ENCODE measurements around the gene RIMS4.
"Not testable (repeated sequence)": the region's sequence is repeated elsewhere in the genome, so short reads cannot be mapped to it uniquely, and the experiment has no call there.

The RIMS4 gene

DNA sequence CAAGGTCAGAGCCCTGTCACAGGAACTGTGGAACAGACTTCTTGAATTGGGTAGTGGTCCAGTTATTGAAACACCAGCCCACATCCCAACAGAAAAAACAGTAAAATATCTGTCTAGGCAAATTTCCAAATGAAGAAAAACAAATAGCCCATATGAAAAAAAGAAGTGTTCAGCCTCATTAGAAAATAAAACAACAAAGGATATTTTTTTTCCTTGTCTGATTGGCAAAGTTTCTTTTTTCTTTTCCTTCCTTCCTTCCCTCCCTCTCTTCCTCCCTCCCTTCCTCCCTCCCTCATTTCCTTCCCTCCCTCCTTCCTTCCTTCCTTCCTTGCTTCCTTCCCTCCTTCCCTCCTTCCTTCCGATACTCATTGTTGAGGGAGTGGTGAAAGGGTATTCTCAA, 20.6 kb upstream of the RIMS4 start:
- Histone ChIP-seq H3K4me3 (ENCODE audit: low read depth, low read length) (no peak overlapping the region), H3K79me2 (ENCODE audit: control insufficient read depth, insufficient read depth, low read length, unreplicated experiment) (no peaks in the 10 kb centered on the region), H3K27ac (ENCODE audit: low read depth, low read length) (no peak overlapping the region), H2AFZ (ENCODE audit: low read length, unreplicated experiment) (no peak overlapping the region), H3K4me1 (ENCODE audit: control insufficient read depth, insufficient read depth, low read length, unreplicated experiment) (no peaks in the 10 kb centered on the region), H3K36me3 (ENCODE audit: insufficient read depth, low read length) (no peaks in the 10 kb centered on the region), H3K27me3 (ENCODE audit: insufficient read depth, low read length) (peaks cover 59% of the 10 kb centered on the region)

DNA sequence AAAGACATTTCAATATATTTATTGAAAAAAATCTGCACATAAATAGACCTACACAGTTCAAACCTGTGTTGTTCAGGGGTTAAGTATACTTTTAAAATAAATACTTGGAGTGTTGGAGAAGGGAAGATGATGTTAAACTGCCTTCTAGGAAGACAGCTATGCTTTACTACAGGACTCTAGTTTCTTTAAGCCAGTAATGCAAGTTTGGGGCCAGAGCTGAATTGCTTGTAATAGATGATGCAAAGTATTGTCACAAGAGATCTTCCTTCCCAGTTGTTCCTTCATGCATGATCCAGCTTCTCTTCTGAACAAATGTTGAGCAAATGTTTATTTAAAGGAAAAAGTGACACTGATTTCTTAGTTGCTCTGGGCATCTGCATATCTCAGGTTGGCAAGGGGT, 20.2 kb upstream of the RIMS4 start:
- H3K36me3 ChIP-seq (ENCODE audit: insufficient read depth, low read length): no peaks in the 10 kb centered on the region

DNA sequence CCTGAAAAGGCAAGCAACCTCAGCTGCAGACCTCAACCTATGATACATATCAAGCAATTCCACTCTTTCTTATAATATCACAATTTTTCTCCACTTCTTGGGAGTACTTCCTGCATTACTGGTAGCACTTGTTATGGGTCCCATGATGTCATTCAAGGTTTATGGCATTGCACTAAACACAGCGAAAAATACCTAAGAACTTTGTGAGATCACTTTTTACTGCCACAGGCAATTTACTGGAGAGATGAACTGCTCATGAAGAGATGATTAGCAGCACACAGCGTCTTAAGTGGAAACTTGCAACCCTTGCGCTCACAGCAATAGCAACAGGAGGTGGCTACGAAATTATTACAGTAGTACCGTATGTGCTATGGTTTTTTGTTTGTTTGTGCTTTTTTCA, 19.3 kb upstream of the RIMS4 start:
- Histone ChIP-seq H3K27me3 (ENCODE audit: insufficient read depth, low read length) (peaks cover 48% of the 10 kb centered on the region), H3K27ac (ENCODE audit: low read depth, low read length) (no peak overlapping the region), H3K79me2 (ENCODE audit: control insufficient read depth, insufficient read depth, low read length, unreplicated experiment) (no peaks in the 10 kb centered on the region), H3K4me3 (ENCODE audit: low read depth, low read length) (no peak overlapping the region), H2AFZ (ENCODE audit: low read length, unreplicated experiment) (no peak overlapping the region), H3K4me1 (ENCODE audit: control insufficient read depth, insufficient read depth, low read length, unreplicated experiment) (no peaks in the 10 kb centered on the region), H3K36me3 (ENCODE audit: insufficient read depth, low read length) (no peaks in the 10 kb centered on the region)

More for the DNA sequence above, 20.2 kb upstream of the RIMS4 start:
- Histone ChIP-seq H3K4me3 (ENCODE audit: low read depth, low read length) (no peak overlapping the region), H3K79me2 (ENCODE audit: control insufficient read depth, insufficient read depth, low read length, unreplicated experiment) (no peaks in the 10 kb centered on the region), H3K4me1 (ENCODE audit: control insufficient read depth, insufficient read depth, low read length, unreplicated experiment) (no peaks in the 10 kb centered on the region), H2AFZ (ENCODE audit: low read length, unreplicated experiment) (no peak overlapping the region), H3K27ac (ENCODE audit: low read depth, low read length) (no peak overlapping the region), H3K27me3 (ENCODE audit: insufficient read depth, low read length) (peaks cover 55% of the 10 kb centered on the region)

DNA sequence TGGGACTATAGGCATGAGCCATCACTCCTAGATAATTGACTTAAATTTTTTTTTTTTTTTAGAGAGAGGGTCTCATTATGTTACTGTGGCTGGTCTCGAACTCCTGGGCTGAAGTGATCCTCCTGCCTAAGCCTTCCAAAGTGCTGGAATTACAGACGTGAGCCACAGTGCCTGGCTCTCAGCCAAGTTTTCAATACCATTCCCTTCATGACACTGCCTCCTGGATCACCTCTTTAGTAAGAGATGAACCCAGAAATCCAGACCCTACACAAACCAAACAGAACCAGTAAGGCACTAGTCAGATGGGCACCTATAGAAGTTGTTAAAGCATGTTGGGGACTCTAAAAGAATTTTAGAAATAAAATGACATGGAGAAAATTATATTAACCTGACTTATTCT, 18.3 kb upstream of the RIMS4 start:
- Histone ChIP-seq H3K27me3 (ENCODE audit: insufficient read depth, low read length) (peaks cover 46% of the 10 kb centered on the region), H2AFZ (ENCODE audit: low read length, unreplicated experiment) (no peak overlapping the region), H3K79me2 (ENCODE audit: control insufficient read depth, insufficient read depth, low read length, unreplicated experiment) (no peaks in the 10 kb centered on the region), H3K4me1 (ENCODE audit: control insufficient read depth, insufficient read depth, low read length, unreplicated experiment) (no peaks in the 10 kb centered on the region), H3K4me3 (ENCODE audit: low read depth, low read length) (no peak overlapping the region), H3K36me3 (ENCODE audit: insufficient read depth, low read length) (no peaks in the 10 kb centered on the region), H3K27ac (ENCODE audit: low read depth, low read length) (no peak overlapping the region)

DNA sequence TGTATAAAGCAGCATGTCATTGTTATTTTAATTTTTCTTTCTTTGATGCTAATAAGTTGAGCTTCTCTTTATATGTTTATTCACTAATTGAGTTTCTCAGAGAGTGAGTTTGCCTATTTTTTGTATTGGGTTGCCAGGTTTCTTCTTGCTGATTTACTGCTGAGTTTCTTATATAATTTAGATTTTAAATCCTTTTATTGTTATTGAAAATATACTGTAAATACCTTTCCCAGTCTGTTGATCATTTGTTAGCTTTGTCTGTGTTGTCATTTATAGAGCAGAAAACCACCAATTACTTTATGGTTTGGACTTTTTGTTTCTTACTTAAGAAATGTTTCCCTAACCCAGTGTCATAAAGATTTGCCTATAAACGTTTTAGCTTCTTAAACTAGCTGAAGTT, 17.1 kb upstream of the RIMS4 start:
- Histone ChIP-seq H3K79me2 (ENCODE audit: control insufficient read depth, insufficient read depth, low read length, unreplicated experiment) (no peaks in the 10 kb centered on the region), H3K27ac (ENCODE audit: low read depth, low read length) (no peak overlapping the region), H3K4me3 (ENCODE audit: low read depth, low read length) (no peak overlapping the region), H2AFZ (ENCODE audit: low read length, unreplicated experiment) (no peak overlapping the region), H3K27me3 (ENCODE audit: insufficient read depth, low read length) (peaks cover 43% of the 10 kb centered on the region), H3K4me1 (ENCODE audit: control insufficient read depth, insufficient read depth, low read length, unreplicated experiment) (no peaks in the 10 kb centered on the region), H3K36me3 (ENCODE audit: insufficient read depth, low read length) (no peaks in the 10 kb centered on the region)

DNA sequence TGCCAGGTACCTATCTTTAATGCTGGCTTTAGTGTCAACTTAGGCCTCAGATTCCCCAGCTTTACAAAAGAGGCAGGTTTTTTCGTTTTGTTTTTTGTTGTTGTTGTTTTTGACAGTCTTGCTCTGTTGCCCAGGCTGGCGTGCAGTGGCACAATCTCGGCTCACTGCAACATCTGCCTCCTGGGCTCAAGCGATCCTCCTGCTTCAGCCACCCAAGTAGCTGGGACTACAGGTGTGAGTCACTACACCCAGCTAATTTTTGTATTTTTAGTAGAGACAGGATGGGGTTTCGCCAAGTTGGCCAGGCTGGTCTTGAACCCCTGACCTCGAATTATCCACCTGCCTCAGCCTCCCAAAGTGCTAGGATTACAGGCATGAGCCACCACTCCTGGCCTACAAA, 11.2 kb upstream of the RIMS4 start:
- not testable (repeated sequence) for H3K79me2 ChIP-seq (ENCODE audit: control insufficient read depth, insufficient read depth, low read length, unreplicated experiment); H3K27me3 ChIP-seq (ENCODE audit: insufficient read depth, low read length); H3K4me1 ChIP-seq (ENCODE audit: control insufficient read depth, insufficient read depth, low read length, unreplicated experiment); H2AFZ ChIP-seq (ENCODE audit: low read length, unreplicated experiment); H3K4me3 ChIP-seq (ENCODE audit: low read depth, low read length); H3K27ac ChIP-seq (ENCODE audit: low read depth, low read length); H3K36me3 ChIP-seq (ENCODE audit: insufficient read depth, low read length)

DNA sequence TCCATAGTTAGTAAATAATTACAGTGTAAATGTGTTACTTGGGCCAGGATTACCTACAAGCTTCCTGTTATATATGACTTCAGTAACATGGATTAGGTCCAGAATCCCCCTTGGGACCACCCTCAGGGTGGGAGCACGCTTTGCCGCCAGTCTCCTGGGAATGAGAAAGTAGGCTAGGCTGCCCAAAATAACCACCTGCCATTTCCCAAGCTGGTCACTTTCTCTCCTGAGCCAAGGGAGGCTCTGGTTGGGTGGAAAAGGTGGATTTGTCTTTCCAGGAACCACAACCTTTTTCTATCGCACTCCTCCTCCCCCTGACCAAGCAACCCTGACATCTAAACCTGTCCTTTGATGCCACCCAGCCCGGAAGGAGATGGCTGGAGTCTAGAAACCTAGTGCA, 9.6 kb upstream of the RIMS4 start:
- Histone ChIP-seq H3K27ac (ENCODE audit: low read depth, low read length) (no peak overlapping the region), H2AFZ (ENCODE audit: low read length, unreplicated experiment) (no peak overlapping the region), H3K27me3 (ENCODE audit: insufficient read depth, low read length) (peaks cover 9% of the 10 kb centered on the region), H3K79me2 (ENCODE audit: control insufficient read depth, insufficient read depth, low read length, unreplicated experiment) (no peaks in the 10 kb centered on the region), H3K4me1 (ENCODE audit: control insufficient read depth, insufficient read depth, low read length, unreplicated experiment) (no peaks in the 10 kb centered on the region), H3K36me3 (ENCODE audit: insufficient read depth, low read length) (no peaks in the 10 kb centered on the region), H3K4me3 (ENCODE audit: low read depth, low read length) (no peak overlapping the region)

DNA sequence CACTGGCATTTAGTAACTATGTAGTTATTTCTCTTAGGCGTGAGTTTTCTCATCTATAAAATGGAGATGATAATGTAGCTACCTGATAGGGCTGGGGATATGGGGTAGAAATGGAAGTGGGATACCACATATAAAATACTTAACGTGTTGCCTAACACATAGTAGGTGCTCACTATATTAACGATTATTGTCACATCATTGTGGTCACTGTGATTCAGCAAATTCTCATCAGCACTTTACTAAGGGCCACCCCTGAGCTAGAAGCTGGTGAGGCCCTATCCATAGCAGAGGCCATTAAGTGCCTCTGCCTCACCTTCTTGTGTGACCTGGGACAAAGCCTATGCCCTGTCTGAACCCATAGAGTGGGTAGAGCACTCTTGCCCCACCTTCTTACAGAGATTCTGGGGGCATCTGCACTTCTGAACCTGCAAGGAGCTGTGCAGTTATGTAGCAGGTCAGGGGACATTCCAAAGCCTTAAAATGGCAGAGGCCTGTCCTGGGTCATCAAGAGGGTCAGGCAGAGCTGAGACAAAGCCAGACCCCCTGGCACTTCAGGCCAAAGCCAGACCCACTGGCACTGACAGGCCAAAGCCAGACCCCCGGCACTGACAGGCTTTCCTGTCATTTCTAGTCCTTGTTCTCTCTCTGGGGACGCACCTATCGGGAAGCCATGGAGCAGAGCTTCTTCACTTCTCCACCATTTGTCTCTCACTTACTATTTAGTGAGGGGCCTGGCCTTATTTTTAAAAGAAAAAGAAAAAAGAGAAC, 7.0 kb upstream of the RIMS4 start:
- peaks cover 17% of the 10 kb centered on the region for H3K27me3 ChIP-seq (ENCODE audit: insufficient read depth, low read length)
- H2AFZ ChIP-seq (ENCODE audit: low read length, unreplicated experiment): no peak overlapping the region
- H3K36me3 ChIP-seq (ENCODE audit: insufficient read depth, low read length): no peaks in the 10 kb centered on the region
- H3K4me1 ChIP-seq (ENCODE audit: control insufficient read depth, insufficient read depth, low read length, unreplicated experiment): no peaks in the 10 kb centered on the region
- no peak overlapping the region for H3K27ac ChIP-seq (ENCODE audit: low read depth, low read length)
- no peaks in the 10 kb centered on the region for H3K79me2 ChIP-seq (ENCODE audit: control insufficient read depth, insufficient read depth, low read length, unreplicated experiment)
- no peak overlapping the region for H3K4me3 ChIP-seq (ENCODE audit: low read depth, low read length)

DNA sequence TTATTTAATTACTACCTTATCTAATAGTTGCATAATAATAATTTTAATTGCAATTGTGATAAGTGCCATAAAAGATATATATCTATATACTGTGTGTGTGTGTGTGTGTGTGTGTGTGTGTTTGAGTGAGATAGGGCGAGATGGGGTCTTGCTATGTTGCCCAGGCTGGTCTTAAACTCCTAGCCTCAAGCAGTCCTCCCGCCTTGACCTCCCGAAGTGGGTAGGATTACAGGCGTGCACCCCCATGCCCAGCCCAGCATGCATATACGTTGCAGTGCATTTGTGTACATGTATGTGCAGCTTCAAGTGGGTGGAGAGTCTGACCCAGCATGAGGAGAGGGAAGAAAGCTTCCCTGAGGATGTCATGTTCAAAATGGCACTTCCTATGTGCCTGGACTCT, 4.6 kb upstream of the RIMS4 start:
- H3K36me3 ChIP-seq (ENCODE audit: insufficient read depth, low read length): no peaks in the 10 kb centered on the region
- H2AFZ ChIP-seq (ENCODE audit: low read length, unreplicated experiment): no peak overlapping the region
- no peak overlapping the region for H3K4me3 ChIP-seq (ENCODE audit: low read depth, low read length)
- no peaks in the 10 kb centered on the region for H3K79me2 ChIP-seq (ENCODE audit: control insufficient read depth, insufficient read depth, low read length, unreplicated experiment)
- H3K4me1 ChIP-seq (ENCODE audit: control insufficient read depth, insufficient read depth, low read length, unreplicated experiment): no peaks in the 10 kb centered on the region
- no peak overlapping the region for H3K27ac ChIP-seq (ENCODE audit: low read depth, low read length)
- peaks cover 33% of the 10 kb centered on the region for H3K27me3 ChIP-seq (ENCODE audit: insufficient read depth, low read length)

DNA sequence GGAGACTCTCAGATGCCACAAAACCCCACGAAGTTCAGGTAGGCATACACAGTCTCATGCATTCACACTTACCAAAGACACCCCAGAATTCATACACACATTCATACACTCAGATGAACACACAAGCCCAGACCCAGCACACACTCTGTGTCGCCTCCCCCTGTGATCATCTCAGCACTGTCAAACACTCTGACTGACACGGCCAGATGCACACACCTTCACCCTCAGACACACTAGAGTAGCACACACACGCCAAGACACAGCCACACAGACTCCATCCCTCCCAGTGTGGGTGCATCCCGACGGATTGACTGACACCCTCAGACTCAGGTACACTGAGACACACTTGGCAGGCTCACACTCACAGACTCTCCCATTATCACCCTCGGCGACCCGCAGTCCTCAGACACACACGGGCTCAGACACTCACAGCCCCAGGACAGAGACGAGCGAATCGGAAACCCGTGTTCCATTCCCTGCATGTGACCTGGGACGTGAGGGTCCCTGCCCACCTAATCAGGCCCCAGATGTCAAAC, 872 bp upstream of the RIMS4 start:
- Histone ChIP-seq H3K4me3 (ENCODE audit: low read depth, low read length) (no peak overlapping the region), H3K36me3 (ENCODE audit: insufficient read depth, low read length) (no peaks in the 10 kb centered on the region), H2AFZ (ENCODE audit: low read length, unreplicated experiment) (no peak overlapping the region), H3K79me2 (ENCODE audit: control insufficient read depth, insufficient read depth, low read length, unreplicated experiment) (no peaks in the 10 kb centered on the region), H3K27ac (ENCODE audit: low read depth, low read length) (no peak overlapping the region), H3K27me3 (ENCODE audit: insufficient read depth, low read length) (peaks cover 63% of the 10 kb centered on the region), H3K4me1 (ENCODE audit: control insufficient read depth, insufficient read depth, low read length, unreplicated experiment) (no peaks in the 10 kb centered on the region)

DNA sequence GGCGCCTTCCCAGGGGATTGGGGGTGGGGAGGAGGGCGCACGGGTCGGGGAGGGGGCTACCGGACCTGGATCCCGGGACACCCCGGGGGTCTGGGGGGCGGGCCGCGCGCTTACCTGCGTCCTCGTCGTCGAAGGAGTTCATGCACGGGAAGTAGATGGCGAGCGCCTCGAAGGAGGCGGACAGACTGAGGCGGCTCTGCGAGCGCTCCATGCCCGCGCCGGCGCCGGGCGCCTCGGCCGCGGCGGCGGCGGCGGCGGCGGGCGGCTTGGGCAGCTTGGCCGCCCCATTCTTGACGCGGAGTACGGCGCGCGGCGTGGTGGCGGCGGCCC, 320 bp downstream of the RIMS4 start:
- H3K27ac ChIP-seq (ENCODE audit: low read depth, low read length): no peak overlapping the region
- H3K36me3 ChIP-seq (ENCODE audit: insufficient read depth, low read length): no peaks in the 10 kb centered on the region
- H3K4me3 ChIP-seq (ENCODE audit: low read depth, low read length): no peak overlapping the region
- H3K27me3 ChIP-seq (ENCODE audit: insufficient read depth, low read length): peaks cover 74% of the 10 kb centered on the region
- no peaks in the 10 kb centered on the region for H3K79me2 ChIP-seq (ENCODE audit: control insufficient read depth, insufficient read depth, low read length, unreplicated experiment)
- H2AFZ ChIP-seq (ENCODE audit: low read length, unreplicated experiment): no peak overlapping the region
- no peaks in the 10 kb centered on the region for H3K4me1 ChIP-seq (ENCODE audit: control insufficient read depth, insufficient read depth, low read length, unreplicated experiment)
